Subcutaneous abdominal adipose tissue (tissue), 5 donors: ENCODE measurements around the gene MUC6.
A peak's percentile ranks its signal among the peaks of the same experiment; 100 is the strongest.
"Not testable (repeated sequence)": the region's sequence is repeated elsewhere in the genome, so short reads cannot be mapped to it uniquely, and the experiment has no call there.

ENCODE experiments used
- H3K27ac ChIP-seq: one replicate; pipeline ENCODE4 v1.7.0; 2013; ENCODE audit warnings: low read depth, mild to moderate bottlenecking, inconsistent platforms, low read length, moderate library complexity
- H3K27me3 ChIP-seq, 5 donors: one replicate each; pipeline ENCODE4 v1.7.0; 2013; ENCODE audit warnings: low read length in 5 of 5, inconsistent platforms in 1 of 5; ENCODE audit not compliant: control insufficient read depth in 5 of 5, insufficient read depth in 4 of 5
- H3K36me3 ChIP-seq, 5 donors: one replicate each; pipeline ENCODE4 v1.7.0; 2013; ENCODE audit warnings: low read length in 5 of 5; ENCODE audit not compliant: control insufficient read depth in 5 of 5, insufficient read depth in 5 of 5
- H3K4me1 ChIP-seq, 5 donors: one replicate each; pipeline ENCODE4 v1.7.0; 2013; ENCODE audit warnings: low read length in 5 of 5, mild to moderate bottlenecking in 3 of 5, moderate library complexity in 1 of 5; ENCODE audit not compliant: control insufficient read depth in 5 of 5, insufficient read depth in 5 of 5
- H3K4me3 ChIP-seq, 5 donors: one replicate each; pipeline ENCODE4 v1.7.0; 2013; ENCODE audit warnings: low read length in 5 of 5, low read depth in 1 of 5
- H3K9ac ChIP-seq, 5 donors: one replicate each; pipeline ENCODE4 v1.7.0; 2013; ENCODE audit warnings: low read length in 5 of 5, mild to moderate bottlenecking in 4 of 5, moderate library complexity in 3 of 5
- H3K9me3 ChIP-seq, 5 donors: one replicate each; pipeline ENCODE4 v1.7.0; 2013; ENCODE audit warnings: low read length in 5 of 5; ENCODE audit not compliant: control insufficient read depth in 5 of 5
- donor health status: healthy.
- donor health status: healthy.
- donor health status: healthy.
- donor health status: healthy.
- donor health status: healthy.

The MUC6 gene

GRCh38 chr11:978781-979180 is 57.7 kb downstream of the MUC6 start:
- Histone ChIP-seq H3K9ac (no peak overlapping the region), H3K4me3 (no peak overlapping the region), H3K27me3 (no peaks in the 10 kb centered on the region), H3K36me3 (peaks cover 0 to 82% (median 55%) of the 10 kb centered on the region in 5 donors), H3K9me3 (no peaks in the 10 kb centered on the region), H3K4me1 (peaks cover 0 to 22% (median 0%) of the 10 kb centered on the region in 5 donors), H3K27ac (no peak overlapping the region)

- H3K27me3 ChIP-seq, result no peaks in the 10 kb centered on the region
- H3K9ac ChIP-seq, result no peak overlapping the region
- no peak overlapping the region for H3K4me3 ChIP-seq
- no peak overlapping the region for H3K27ac ChIP-seq
- H3K9me3 ChIP-seq, result no peaks in the 10 kb centered on the region
- H3K36me3 ChIP-seq, result peaks cover 0 to 86% (median 59%) of the 10 kb centered on the region in 5 donors
- peaks cover 0 to 22% (median 0%) of the 10 kb centered on the region in 5 donors for H3K4me1 ChIP-seq
These were observed 58.4 kb downstream of the MUC6 start for GRCh38 chr11:977830-978720.

- peaks cover 0 to 22% (median 0%) of the 10 kb centered on the region in 5 donors for H3K4me1 ChIP-seq
- H3K27me3 ChIP-seq, result no peaks in the 10 kb centered on the region
- H3K36me3 ChIP-seq, result peaks cover 0 to 93% (median 71%) of the 10 kb centered on the region in 5 donors
- no peak overlapping the region for H3K4me3 ChIP-seq
- H3K9ac ChIP-seq, result no peak overlapping the region
- no peaks in the 10 kb centered on the region for H3K9me3 ChIP-seq
- no peak overlapping the region for H3K27ac ChIP-seq
These were observed 59.9 kb downstream of the MUC6 start for GRCh38 chr11:976431-977160.

DNA sequence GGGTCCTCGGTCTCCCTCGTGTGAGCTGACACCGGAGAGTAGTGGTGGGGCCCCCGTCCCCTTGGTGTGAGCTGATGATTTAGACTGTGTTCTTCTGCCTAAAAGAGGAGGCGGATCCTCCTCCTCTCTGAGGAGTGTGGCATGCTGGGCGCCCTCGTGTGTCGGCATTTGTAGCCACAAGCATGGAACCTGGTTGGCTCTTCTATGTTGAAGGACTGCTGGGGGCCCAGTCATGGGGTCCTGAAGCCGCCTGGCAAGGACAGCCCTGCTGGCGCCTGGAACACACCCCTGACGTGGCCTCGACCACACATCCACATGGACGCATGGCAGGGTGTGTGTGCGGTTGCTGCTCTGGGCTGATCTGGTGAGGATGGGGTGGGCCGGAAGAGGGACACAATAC is 60.7 kb downstream of the MUC6 start:
- no peaks in the 10 kb centered on the region for H3K9me3 ChIP-seq

DNA sequence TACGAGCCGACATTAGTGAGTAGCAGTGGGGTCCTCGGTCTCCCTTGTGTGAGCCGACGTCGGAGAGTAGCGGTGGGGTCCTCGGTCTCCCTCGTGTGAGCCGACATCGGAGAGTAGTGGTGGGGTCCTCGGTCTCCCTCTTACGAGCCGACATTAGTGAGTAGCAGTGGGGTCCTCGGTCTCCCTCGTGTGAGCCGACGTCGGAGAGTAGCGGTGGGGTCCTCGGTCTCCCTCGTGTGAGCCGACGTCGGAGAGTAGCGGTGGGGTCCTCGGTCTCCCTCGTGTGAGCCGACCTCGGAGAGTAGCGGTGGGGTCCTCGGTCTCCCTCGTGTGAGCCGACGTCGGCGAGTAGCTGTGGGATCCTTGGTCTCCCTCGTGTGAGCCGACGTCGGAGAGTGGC is 61.1 kb downstream of the MUC6 start:
- H3K27me3 ChIP-seq, H3K27ac ChIP-seq, H3K4me3 ChIP-seq, H3K9ac ChIP-seq, H3K9me3 ChIP-seq: not testable (repeated sequence)
- Histone ChIP-seq H3K4me1 (peaks cover 0 to 16% (median 3%) of the 10 kb centered on the region in 5 donors), H3K36me3 (peaks cover 0 to 93% (median 66%) of the 10 kb centered on the region in 5 donors)

More for the DNA sequence above, 60.7 kb downstream of the MUC6 start:
- Histone ChIP-seq H3K4me1 (peaks cover 0 to 20% (median under 1%) of the 10 kb centered on the region in 5 donors), H3K27ac (no peak overlapping the region), H3K9ac (peak overlapping the region in 1 of 5 donors; percentile 22), H3K27me3 (no peaks in the 10 kb centered on the region), H3K36me3 (peaks cover 0 to 93% (median 64%) of the 10 kb centered on the region in 5 donors), H3K4me3 (no peak overlapping the region)

- H3K27me3 ChIP-seq, result no peaks in the 10 kb centered on the region
- no peak overlapping the region for H3K4me3 ChIP-seq
- H3K9me3 ChIP-seq, result no peaks in the 10 kb centered on the region
- H3K27ac ChIP-seq, result no peak overlapping the region
- peaks cover 0 to 87% (median 64%) of the 10 kb centered on the region in 5 donors for H3K36me3 ChIP-seq
- H3K9ac ChIP-seq, result no peak overlapping the region
- peaks cover 0 to 18% (median 14%) of the 10 kb centered on the region in 5 donors for H3K4me1 ChIP-seq
These were observed 63.3 kb downstream of the MUC6 start for GRCh38 chr11:973237-973636.

DNA sequence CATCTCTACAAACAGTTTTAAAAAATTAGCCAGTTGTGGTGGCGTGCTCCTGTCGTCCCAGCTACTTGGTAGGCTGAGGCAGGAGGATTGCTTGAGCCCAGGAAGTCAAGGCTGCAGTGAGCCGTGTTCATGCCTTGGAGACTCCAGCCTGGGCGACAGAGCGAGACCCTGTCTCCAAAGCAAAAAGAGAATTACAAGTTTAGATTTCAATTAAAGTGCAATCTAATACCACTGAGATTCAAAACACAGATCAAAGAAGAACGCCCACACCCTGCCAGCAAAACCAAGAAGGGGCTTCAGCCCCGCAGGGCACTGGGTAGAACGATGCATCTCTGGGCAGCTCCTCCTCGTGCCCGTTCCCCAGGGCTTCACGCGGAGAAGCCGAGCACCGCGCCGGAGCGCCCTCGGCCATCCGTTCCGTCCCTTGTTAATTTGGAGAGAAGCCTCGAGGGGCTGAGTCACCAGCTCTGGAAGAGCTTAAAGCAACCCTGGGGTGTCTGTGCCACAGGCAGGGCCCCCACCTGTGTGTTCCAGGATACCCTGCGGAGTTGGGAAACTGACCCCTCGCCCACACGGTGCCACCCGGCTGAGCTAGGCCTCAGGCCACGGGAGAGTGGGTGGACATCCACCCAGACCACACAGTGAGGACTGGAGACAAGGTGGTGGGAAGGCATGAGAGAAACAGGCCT is 63.9 kb downstream of the MUC6 start:
- no peak overlapping the region for H3K4me3 ChIP-seq
- H3K9me3 ChIP-seq, result no peaks in the 10 kb centered on the region
- no peaks in the 10 kb centered on the region for H3K27me3 ChIP-seq
- no peak overlapping the region for H3K27ac ChIP-seq
- peaks cover 0 to 21% (median 18%) of the 10 kb centered on the region in 5 donors for H3K4me1 ChIP-seq
- H3K36me3 ChIP-seq, result peaks cover 0 to 86% (median 59%) of the 10 kb centered on the region in 5 donors
- no peak overlapping the region for H3K9ac ChIP-seq

GRCh38 chr11:971731-972365 is 64.7 kb downstream of the MUC6 start:
- Histone ChIP-seq H3K27me3 (no peaks in the 10 kb centered on the region), H3K4me1 (peaks cover 0 to 20% (median 18%) of the 10 kb centered on the region in 5 donors), H3K27ac (no peak overlapping the region), H3K4me3 (no peak overlapping the region), H3K36me3 (peaks cover 0 to 80% (median 50%) of the 10 kb centered on the region in 5 donors), H3K9me3 (no peaks in the 10 kb centered on the region), H3K9ac (no peak overlapping the region)

- Histone ChIP-seq H3K36me3 (peaks cover 0 to 75% (median 45%) of the 10 kb centered on the region in 5 donors), H3K9ac (no peak overlapping the region), H3K4me1 (peaks cover 0 to 26% (median 17%) of the 10 kb centered on the region in 5 donors), H3K9me3 (no peaks in the 10 kb centered on the region), H3K27ac (no peak overlapping the region), H3K4me3 (no peak overlapping the region), H3K27me3 (no peaks in the 10 kb centered on the region)
These were observed 65.3 kb downstream of the MUC6 start for GRCh38 chr11:971092-971690.
